ENCODE data around the gene EPB41L2. TPM values are rescaled to one million over a fixed set of nuclear protein-coding genes. Genes with fewer than 3 reads are reported as not detected.

EPB41L2 gene
- total RNA-seq, 1 donor from 2014 or later = 17.7 TPM

- intact Hi-C loops (cut with micrococcal nuclease) = loop anchor here (1.0 to 10.0 kb wide), 6 partner anchors 145 to 806 kb away; no protein-coding TSS in a partner anchor
Observed at GRCh38 chr6:130843575-130844320, 219.3 kb downstream of the EPB41L2 start.

- intact Hi-C loops (cut with micrococcal nuclease) = loop anchor here (5.0 to 10.0 kb wide), 2 partner anchors 706 to 764 kb away; no protein-coding TSS in a partner anchor
Observed at GRCh38 chr6:130841128-130841728, 221.8 kb downstream of the EPB41L2 start.

GRCh38 chr6:130840050-130840449, 223.0 kb downstream of the EPB41L2 start:
- intact Hi-C loops (cut with micrococcal nuclease) = loop anchor here (5.0 to 10.0 kb wide), 2 partner anchors 705 to 763 kb away; no protein-coding TSS in a partner anchor

- intact Hi-C loops (cut with micrococcal nuclease) = no loop called here
Observed at GRCh38 chr6:130839379-130839778, 223.7 kb downstream of the EPB41L2 start.

GRCh38 chr6:130838951-130839350, 224.1 kb downstream of the EPB41L2 start:
- intact Hi-C loops (cut with micrococcal nuclease) = no loop called here

GRCh38 chr6:130838250-130838860, 224.7 kb downstream of the EPB41L2 start:
- intact Hi-C loops (cut with micrococcal nuclease) = no loop called here

GRCh38 chr6:130837067-130837466, 226.0 kb downstream of the EPB41L2 start:
- intact Hi-C loops (cut with micrococcal nuclease) = no loop called here

- intact Hi-C loops (cut with micrococcal nuclease) = no loop called here
Observed at GRCh38 chr6:130836055-130836640, 226.9 kb downstream of the EPB41L2 start.

GRCh38 chr6:130834482-130835251, 228.4 kb downstream of the EPB41L2 start:
- intact Hi-C loops (cut with micrococcal nuclease) = no loop called here

- intact Hi-C loops (cut with micrococcal nuclease) = no loop called here
Observed at GRCh38 chr6:130833569-130833968, 229.5 kb downstream of the EPB41L2 start.

- intact Hi-C loops (cut with micrococcal nuclease) = no loop called here
Observed at GRCh38 chr6:130831607-130832006, 231.4 kb downstream of the EPB41L2 start.

GRCh38 chr6:130829333-130829910, 233.6 kb downstream of the EPB41L2 start:
- intact Hi-C loops (cut with micrococcal nuclease) = no loop called here

GRCh38 chr6:130827247-130828149, 235.5 kb downstream of the EPB41L2 start, which contains the start of gene SMLR1:
TSS of gene SMLR1 (plus strand) at chr6:130827406. CDS start at chr6:130827414, 8 bp downstream.
- intact Hi-C loops (cut with micrococcal nuclease) = no loop called here

GRCh38 chr6:130826442-130827246, 236.4 kb downstream of the EPB41L2 start:
- intact Hi-C loops (cut with micrococcal nuclease) = no loop called here

- intact Hi-C loops (cut with micrococcal nuclease) = no loop called here
Observed at GRCh38 chr6:130825772-130826441, 237.1 kb downstream of the EPB41L2 start.

- intact Hi-C loops (cut with micrococcal nuclease) = no loop called here
Observed at GRCh38 chr6:130824978-130825694, 237.9 kb downstream of the EPB41L2 start.

GRCh38 chr6:130822736-130823135, 240.3 kb downstream of the EPB41L2 start:
- intact Hi-C loops (cut with micrococcal nuclease) = no loop called here
